Heart left ventricle (tissue), 16 donors: ENCODE results near the gene SLC35F1. TPM values are rescaled to one million over a fixed set of nuclear protein-coding genes. Genes with fewer than 3 reads are reported as not detected.

ENCODE experiments used
- ATAC-seq, 4 donors: fragments of 200-7000 bp; cut with Tn5 transposase; one replicate each; pipeline ENCODE4 v1.9.1; 2020 to 2022; ENCODE audit warnings: moderate library complexity in 4 of 4, mild to moderate bottlenecking in 3 of 4, moderate number of reproducible peaks in 1 of 4
- DNase-seq, 5 donors: peaks; one replicate each; pipeline ENCODE4 v3.0.0-alpha.2; 2020
- H3K27ac ChIP-seq, 12 donors: fragments of 200-600 bp; sonication (generic) in 4 of 12; one replicate each; pipeline versions ENCODE4 v1.5.0 to v1.8.0; 2016 to 2022; ENCODE audit warnings: mild to moderate bottlenecking in 2 of 12
- H3K27me3 ChIP-seq, 9 donors: fragments of 200-600 bp; sonication (generic) in 2 of 9; one replicate each; pipeline versions ENCODE4 v1.5.1 to v1.8.0; 2016 to 2022; ENCODE audit warnings: mild to moderate bottlenecking in 3 of 9
- H3K36me3 ChIP-seq, 9 donors: fragments of 200-600 bp; sonication (generic) in 2 of 9; one replicate each; pipeline versions ENCODE4 v1.5.0 to v1.8.0; 2018 to 2022; ENCODE audit warnings: mild to moderate bottlenecking in 2 of 9
- H3K4me1 ChIP-seq, 12 donors: fragments of 200-600 bp; sonication (generic) in 4 of 12; one replicate each; pipeline versions ENCODE4 v1.5.0 to v1.8.0; 2016 to 2022; ENCODE audit warnings: mild to moderate bottlenecking in 3 of 12
- H3K4me3 ChIP-seq, 12 donors: fragments of 200-600 bp; sonication (generic) in 4 of 12; one replicate each; pipeline versions ENCODE4 v1.5.0 to v1.8.0; 2017 to 2022; ENCODE audit warnings: mild to moderate bottlenecking in 9 of 12, moderate library complexity in 4 of 12
- H3K9me3 ChIP-seq, 12 donors: fragments of 200-600 bp; sonication (generic) in 4 of 12; one replicate each; pipeline versions ENCODE4 v1.5.0 to v1.8.0; 2016 to 2022; ENCODE audit warnings: mild to moderate bottlenecking in 1 of 12
- CTCF ChIP-seq, 12 donors: fragments of 200-600 bp; sonication (generic) in 4 of 12; IDR thresholded peaks; one replicate each; pipeline versions ENCODE4 v1.5.0 to v1.8.0; 2018 to 2022; ENCODE audit warnings: antibody characterized with exemption in 12 of 12, mild to moderate bottlenecking in 5 of 12
- POLR2A ChIP-seq, 2 donors: fragments of 450-650 bp; IDR thresholded peaks; one replicate each; pipeline ENCODE4 v1.6.1; 2017; ENCODE audit warnings: antibody characterized with exemption in 2 of 2, mild to moderate bottlenecking in 2 of 2, moderate library complexity in 2 of 2
- WGBS, 4 donors: extraction: QIAGEN DNeasy Blood & Tissue Kit in 2 of 4; methylation state at CpG; one replicate each; pipeline versions ENCODE4 v1.1.5 to v1.1.7; 2013 to 2018; 5-methylcytosine and 5-hydroxymethylcytosine counted together
- intact Hi-C, 10 donors: fragments of 100-400 bp; cut with DNase I; formaldehyde crosslinking; loops; one replicate each; pipeline versions ENCODE4 v1.11.1 to v1.14.2; 2022
- polyA plus RNA-seq, 2 donors: library from polyadenylated mRNA; stranded (reverse); fragments of 200-250 nt; gene quantifications; one replicate each; pipeline ENCODE4 v1.2.3, GENCODE V29; 2013
- total RNA-seq, 9 donors: library from RNA; depleted of rRNA in 2 of 9; stranded (reverse); fragments of >200 nt in 2 of 9; fragmentation: NEBNext Ultra II Directional in 3 of 9; extraction: Animal tissue kit (Norgen Biotek cat#: 25700) in 3 of 9; gene quantifications; one replicate each; pipeline versions ENCODE4 v1.1.0 to v1.2.4, GENCODE V29; 2016 to 2023
- donor health status: ischemic (EF 13 %, LVEDD 7.1; RV severe dilation, severe dysfunction).
- donor health status: healthy with polysubstance abuse.
- donor health status: DM: no; HTN: yes; CAD: no.
- donor health status: DM: no; HTN: no; CAD: no.
- donor health status: ischemic (EF 25% LVEDD 6.9; RV normal size, moderate dysfunction).
- donor health status: ischemic (EF 25% LVEDD 5.7; RV mildly dilated, moderate dysfunction).
- donor health status: healthy.
- donor health status: DM: yes; HTN: yes; CAD: no.
- donor health status: ischemic (EF 35%, LVEDD 5.7; RV mildly dilated, moderate dysfunction).
- donor health status: nonischemic (EF 11% LVEDD 7.7; RV severe dilation, severe dysfunction).
- donor health status: DM: yes; HTN: yes; CAD: no.
- donor health status: PGD.
- donor health status: ischemic (EF 29% LVEDD 5.4; RV normal size, mild dysfunction).
- donor health status: nonischemic (EF 23%, LVEDD 6.1; RV moderate dilation, normal function).

SLC35F1 gene
- total and polyA plus RNA-seq, 11 donors, result 1.1 to 11.6 (median 5.0) TPM

- Histone ChIP-seq H3K27me3 (no peaks in the 10 kb centered on the region), H3K4me1 (no peaks in the 10 kb centered on the region), H3K27ac (no peak overlapping the region), H3K36me3 (no peaks in the 10 kb centered on the region), H3K4me3 (no peak overlapping the region), H3K9me3 (peaks cover 0 to 23% (median 5%) of the 10 kb centered on the region in 12 donors)
- WGBS, 4 donors, result 73 to 85% (median 78%) methylated on average over 3 of the region's 3 CpGs
- DNase-seq, result no peak
- intact Hi-C loops, result no loop called here
- no peak for ATAC-seq
- TF ChIP-seq POLR2A (IDR thresholded peaks at IDR 0.05) (no peak), CTCF (IDR thresholded peaks at IDR 0.05) (no peak)
Measured at GRCh38 chr6:117930645-117931044, 23.6 kb downstream of the SLC35F1 start.

DNA sequence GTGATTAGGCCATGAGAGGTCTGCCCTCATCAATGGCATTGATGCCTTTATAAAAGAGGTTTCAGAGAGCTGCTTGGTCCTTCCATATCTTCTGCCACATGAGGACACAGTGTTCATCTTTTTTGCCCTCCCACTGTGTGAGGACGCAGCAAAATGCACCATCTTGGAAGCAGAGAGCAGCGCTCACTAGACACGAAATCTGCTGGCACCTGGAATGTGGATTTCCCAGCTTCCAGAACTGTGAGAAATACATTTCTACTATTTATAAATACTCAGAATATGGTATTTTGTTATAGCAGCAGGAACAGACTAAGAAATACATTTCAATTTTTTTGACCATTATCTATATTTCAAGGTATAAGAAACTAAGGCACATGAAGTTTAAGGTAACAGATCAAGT is 24.9 kb downstream of the SLC35F1 start:
- no peaks in the 10 kb centered on the region for H3K27me3 ChIP-seq
- no peak for DNase-seq
- no peaks in the 10 kb centered on the region for H3K4me1 ChIP-seq
- no peak for ATAC-seq
- TF ChIP-seq CTCF (IDR thresholded peaks at IDR 0.05) (no peak), POLR2A (IDR thresholded peaks at IDR 0.05) (no peak)
- intact Hi-C loops, result no loop called here
- peaks cover 0 to 23% (median 5%) of the 10 kb centered on the region in 12 donors for H3K9me3 ChIP-seq
- no peak overlapping the region for H3K27ac ChIP-seq
- 82 to 91% (median 86%) methylated on average over 3 of the region's 3 CpGs for WGBS, 4 donors
- H3K4me3 ChIP-seq, result no peak overlapping the region
- H3K36me3 ChIP-seq, result no peaks in the 10 kb centered on the region

DNA sequence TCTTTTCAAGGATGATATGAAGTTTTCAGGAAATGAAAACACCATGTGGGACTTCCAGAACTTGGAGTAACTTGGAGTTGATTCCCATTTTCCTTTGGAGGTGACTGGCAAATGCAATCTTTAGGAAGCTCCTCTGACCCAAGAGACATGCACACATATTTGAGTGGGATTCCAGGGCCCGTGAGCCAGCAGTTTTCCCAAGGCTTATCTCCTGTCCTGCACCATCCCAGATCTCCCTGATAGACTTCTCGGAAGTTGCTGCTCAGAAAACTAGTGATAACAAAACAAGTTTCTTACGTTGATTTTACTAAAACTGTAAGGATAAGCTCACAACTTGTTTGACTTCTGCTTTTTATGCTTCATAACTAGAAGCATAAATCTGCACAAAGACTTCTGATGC is 25.6 kb downstream of the SLC35F1 start:
- WGBS, 4 donors, result 20 to 32% (median 22%) methylated on average over 3 of the region's 3 CpGs
- no peak for TF ChIP-seq POLR2A (IDR thresholded peaks at IDR 0.05)
- no peak for TF ChIP-seq CTCF (IDR thresholded peaks at IDR 0.05)
- Histone ChIP-seq H3K36me3 (no peaks in the 10 kb centered on the region), H3K9me3 (peaks cover 0 to 22% (median 5%) of the 10 kb centered on the region in 12 donors), H3K27ac (no peak overlapping the region), H3K27me3 (no peaks in the 10 kb centered on the region), H3K4me3 (no peak overlapping the region), H3K4me1 (no peaks in the 10 kb centered on the region)
- ATAC-seq (no peak), DNase-seq (no peak)
- intact Hi-C loops, result no loop called here

GRCh38 chr6:117933471-117933870 is 26.4 kb downstream of the SLC35F1 start:
- no peak for DNase-seq
- ATAC-seq, result no peak
- no peak for TF ChIP-seq CTCF (IDR thresholded peaks at IDR 0.05)
- Histone ChIP-seq H3K36me3 (no peaks in the 10 kb centered on the region), H3K4me3 (no peak overlapping the region), H3K4me1 (no peaks in the 10 kb centered on the region), H3K27ac (no peak overlapping the region), H3K9me3 (peaks cover 0 to 14% (median 3%) of the 10 kb centered on the region in 12 donors), H3K27me3 (no peaks in the 10 kb centered on the region)
- intact Hi-C loops, result no loop called here
- 68 to 80% (median 74%) methylated on average over 4 of the region's 4 CpGs for WGBS, 4 donors
